Head of caudate nucleus (tissue), 42 donors: Measurements from ENCODE around the gene CEP350.

Experiments
- DNase-seq, 42 donors: peaks; one replicate each; pipeline versions ENCODE4 v3.0.0 to v3.0.0-alpha.2; 2020 to 2021; ENCODE audit warnings: mixed read lengths in 7 of 42
- intact Hi-C: fragments of 100-400 bp; cut with DNase I; formaldehyde crosslinking; loops from one replicate; pipeline ENCODE4 v1.15.0; 2022

Gene CEP350

DNA sequence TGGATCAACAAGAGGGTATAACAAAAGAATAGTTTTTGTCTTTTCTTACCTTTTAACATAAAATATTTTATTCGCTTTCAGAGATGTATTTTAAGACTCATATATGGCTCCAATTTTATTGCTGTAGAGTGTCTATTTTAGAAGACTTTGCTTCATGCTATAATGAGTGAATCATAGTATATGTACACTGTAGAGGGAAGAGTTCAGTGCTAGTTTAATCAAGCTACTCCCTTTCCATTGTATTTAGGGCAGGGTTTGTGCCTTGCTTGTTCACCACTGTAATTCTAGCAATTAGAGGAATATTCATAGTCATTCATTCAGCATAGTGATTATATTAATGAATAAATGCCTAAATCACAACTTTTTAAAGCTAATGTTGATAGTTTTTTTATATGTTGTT, 78.8 kb downstream of the CEP350 start:
- intact Hi-C loops: no loop called here
- DNase-seq: no peak

DNA sequence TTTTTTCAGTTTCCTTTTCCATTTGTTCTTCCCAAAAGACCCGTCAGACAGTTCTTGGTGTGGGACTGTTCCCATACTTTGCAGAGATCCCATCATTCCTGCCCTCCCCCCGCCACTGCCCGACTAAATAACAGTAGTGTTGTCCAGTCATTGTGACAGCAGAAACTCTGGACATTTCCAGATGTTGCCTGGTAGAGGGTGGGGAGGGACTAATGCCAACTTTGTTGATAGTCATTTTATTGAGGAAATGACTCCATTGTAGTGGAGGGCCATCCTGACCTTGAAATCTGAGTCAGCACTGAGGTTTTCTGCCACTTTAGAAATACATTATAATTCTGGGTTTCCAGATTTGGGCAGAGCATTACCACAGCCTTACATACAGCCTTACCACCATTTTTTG, 85.4 kb downstream of the CEP350 start:
- DNase-seq: peak in 30 of 42 donors; percentile 9 to 77 (median 38)
- intact Hi-C loops: no loop called here

DNA sequence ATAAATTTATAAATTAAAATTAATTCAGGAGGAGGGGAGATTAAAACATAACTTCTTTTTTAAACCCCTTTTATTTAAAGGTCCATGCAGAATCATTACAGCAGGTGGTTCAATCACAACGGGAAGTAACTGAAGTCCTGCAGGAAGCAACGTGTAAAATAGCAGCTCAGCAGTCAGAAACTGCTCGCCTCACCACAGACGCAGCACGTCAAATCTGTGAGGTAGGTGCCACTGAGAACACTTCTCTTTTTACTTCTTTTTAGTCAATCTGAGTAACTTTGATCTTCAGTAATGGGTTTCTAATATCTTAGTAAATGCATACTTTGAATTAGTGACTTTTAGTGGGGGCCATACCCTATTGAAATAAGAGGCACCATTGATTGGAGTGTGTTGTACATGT, 87.0 kb downstream of the CEP350 start:
- no peak for DNase-seq
- intact Hi-C loops: no loop called here

DNA sequence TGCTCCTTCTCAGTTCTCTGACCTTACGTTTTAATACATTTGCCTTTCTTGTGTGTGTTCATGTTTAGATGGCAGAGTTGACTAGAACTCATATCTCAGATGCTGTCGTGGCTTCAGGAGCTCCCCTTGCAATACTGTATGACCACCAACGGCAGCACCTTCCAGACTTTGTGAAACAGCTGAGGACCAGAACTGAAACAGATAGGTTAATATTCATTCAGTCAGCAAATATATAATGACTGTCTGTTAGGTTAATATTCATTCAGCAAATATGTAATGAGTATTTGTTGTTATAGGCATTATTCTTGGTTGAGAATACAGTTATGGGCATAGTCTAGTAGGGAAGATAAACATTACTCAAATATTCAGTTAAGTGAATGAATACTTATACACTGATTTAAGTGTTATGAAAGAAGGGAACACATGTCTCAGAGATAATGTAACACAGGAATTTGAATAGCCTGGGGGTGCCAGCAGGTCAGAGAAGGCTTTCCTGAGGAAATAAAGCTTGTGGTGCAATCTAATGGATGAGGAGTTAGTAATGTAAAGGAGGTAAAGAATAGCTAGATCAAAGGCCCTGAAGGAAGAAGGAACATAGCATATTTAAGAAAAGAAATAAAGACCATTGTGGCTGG, 88.5 kb downstream of the CEP350 start:
- intact Hi-C loops: no loop called here
- DNase-seq: no peak

DNA sequence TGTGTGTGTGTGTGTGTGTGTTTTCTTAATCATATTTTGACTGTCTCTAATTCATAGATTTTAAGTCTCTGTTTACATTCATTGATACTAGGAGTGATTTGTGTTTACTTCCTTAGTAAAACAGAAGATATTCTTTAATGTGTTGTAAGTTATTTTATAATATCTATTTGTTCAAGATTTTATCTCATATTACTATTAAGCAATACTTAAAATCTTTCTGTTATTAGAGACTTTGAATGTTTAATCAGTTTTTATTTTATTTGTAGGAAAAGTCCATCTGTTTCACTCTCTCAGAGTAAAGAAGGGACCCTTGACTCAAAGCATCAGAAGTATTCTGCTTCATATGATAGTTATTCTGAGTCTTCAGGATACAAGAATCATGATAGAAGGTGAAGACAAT, 89.2 kb downstream of the CEP350 start:
- no peak for DNase-seq
- intact Hi-C loops: no loop called here

DNA sequence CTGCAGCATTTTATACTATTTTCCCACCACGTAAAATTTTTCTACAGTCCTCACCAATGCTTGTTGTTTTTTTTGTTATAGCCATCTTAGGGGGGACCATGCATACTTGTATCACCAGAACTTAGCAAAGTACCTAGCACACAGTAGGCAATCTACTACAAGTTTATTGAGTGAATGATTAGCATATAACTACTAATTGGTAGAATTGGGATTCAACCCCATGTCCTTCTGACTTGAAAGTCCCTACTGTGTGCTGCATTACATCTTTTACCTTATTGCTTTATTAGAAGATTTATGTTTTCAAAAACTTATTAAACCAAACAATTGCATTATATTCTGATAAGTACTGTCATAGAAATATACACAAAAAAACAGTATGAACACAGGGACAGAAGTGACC, 92.1 kb downstream of the CEP350 start:
- intact Hi-C loops: no loop called here
- no peak for DNase-seq

DNA sequence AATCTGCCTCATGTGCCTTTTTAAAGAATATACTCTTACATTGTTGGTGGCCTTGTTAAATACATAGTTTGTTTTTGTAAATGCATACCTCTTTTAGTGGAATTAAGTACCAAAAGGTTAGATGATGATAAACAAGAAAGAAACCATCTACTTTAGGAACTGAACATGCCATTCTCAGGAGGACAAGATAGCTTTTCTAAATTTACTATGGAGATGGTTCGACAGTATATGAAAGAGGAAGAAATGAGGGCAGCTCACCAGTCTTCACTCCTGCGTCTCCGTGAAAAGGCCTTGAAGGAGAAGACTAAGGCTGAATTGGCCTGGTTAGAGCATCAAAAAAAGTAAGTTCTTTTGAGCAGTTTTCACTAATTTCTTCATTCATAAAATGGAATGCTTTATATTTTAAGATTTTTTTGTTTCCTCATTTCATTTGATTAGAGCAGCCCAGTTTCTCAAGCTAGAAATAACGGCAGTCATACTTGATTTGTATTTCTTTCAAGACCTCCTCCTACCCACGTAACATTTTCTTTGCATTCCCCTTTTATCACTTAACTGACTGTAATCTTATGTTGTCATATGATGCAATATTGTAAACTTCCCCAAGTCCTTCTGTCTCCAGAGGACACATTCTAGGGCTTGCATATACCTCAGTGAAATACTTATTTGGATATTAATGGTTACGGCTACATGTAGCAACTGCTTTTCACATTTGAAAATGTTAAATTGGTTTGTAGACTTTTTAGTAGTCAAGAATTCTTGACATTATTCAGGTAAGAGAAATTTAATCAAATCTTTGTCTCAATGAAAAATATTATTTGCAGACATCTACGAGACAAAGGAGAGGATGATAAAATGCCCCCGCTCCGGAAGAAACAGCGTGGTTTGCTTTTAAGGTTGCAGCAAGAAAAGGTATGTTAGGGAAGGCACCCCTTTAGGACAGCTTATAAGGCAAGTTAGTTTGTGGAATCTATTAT, 99.3 kb downstream of the CEP350 start:
- DNase-seq: no peak
- intact Hi-C loops: no loop called here

DNA sequence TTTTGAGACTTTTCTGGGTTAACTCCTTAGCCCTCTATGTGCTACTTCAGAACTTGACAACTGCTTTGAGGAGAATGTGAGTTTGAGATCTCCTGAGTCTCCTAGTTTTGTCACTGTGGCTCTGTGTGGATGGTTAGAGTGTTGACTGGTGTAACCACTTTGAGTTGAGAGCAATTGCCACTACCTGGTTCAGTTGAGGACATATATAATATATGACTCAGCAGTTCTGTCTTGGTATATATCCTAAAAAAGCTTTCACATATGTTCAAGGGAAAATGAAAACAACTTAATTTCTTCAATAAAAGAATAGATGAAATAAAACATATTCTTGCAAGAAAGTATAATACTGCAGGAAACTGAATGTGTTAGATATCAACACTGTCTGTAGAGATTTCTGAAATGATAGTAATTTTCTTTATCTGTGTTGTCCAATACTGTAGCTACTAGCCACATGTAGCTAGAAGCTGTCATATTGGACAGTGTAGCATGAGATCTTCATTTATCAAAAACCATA, 103.3 kb downstream of the CEP350 start:
- intact Hi-C loops: no loop called here

DNA sequence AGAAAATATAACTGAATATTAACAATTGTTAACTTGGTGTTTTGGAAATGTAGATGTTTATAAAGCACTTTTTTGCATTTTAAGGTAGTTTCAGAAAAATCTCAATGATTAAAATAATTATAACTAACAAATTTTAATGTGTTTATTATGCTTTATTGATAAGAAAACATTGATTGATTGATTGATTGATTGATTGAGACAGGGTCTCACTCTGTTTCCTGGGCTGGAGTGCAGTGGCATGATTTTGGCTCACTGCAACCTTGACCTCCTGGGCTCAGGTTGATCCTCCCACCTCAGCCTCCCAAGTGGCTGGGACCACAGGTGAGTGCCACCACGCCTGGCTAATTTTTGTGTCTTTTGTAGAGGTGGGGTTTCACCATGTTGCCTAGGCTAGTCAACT, 106.4 kb downstream of the CEP350 start:
- intact Hi-C loops: no loop called here
- no peak for DNase-seq

More for the DNA sequence above, 103.3 kb downstream of the CEP350 start:
- DNase-seq: no peak

DNA sequence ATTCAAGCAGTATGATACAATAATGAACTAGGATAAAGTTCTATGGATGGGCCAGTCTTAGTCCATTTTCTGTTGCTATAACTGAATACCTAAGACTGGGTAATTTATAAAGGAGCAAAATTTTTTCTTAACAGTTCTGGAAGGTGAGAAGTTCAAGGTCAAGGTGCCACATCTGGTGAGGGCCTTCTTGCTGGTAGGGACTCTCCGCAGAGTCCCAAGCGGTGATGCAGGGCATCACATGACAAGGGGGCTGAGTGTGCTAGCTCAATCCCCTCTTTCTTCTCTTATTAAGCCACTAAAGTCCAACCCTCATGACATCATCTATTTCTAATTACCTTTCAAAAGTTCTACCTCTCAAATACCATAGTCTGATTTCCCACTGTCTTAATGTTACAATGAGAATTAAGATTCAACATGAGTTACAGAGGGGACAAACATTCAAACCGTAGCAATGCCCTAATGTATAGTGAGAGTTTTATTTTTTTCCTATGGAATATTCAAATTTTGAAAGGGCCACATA, 107.9 kb downstream of the CEP350 start:
- DNase-seq: no peak
- intact Hi-C loops: no loop called here

DNA sequence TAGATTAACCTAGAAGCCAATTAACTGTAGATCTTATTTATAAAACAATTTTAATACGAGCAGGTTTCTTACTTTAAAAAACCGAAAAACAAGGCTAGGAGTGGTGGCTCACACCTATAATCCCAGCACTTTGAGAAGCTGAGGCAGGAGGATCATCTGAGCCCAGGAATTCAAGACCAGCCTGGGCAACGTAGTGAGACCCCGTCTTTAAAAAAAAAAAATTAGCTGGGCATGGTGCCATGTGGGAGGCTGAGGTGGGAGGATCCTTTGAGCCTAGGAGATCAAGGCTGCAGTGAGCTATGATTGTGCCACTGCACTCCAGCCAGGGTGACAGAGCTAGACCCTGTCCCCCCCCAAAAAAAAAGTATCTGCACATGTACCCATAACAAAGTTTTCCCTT, 110.8 kb downstream of the CEP350 start:
- DNase-seq: no peak
- intact Hi-C loops: no loop called here

DNA sequence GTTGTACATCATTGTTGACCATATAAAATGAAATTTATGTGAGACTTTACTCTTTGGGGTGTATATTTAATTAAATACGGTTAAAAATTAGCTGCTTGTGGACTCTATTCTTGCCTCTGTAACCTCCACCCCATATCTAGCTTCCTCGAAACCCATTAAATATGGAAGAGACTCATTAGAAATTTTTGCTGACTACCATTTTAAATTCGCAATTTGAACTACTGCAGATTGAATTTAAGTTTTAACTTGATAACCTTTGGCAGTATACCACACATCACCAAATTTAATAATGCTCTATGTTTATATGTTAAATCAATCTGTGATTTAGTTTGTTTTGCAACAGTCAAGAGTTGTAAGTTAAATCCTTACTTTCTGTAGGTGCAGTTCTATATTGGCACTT, 111.5 kb downstream of the CEP350 start:
- intact Hi-C loops: no loop called here
- DNase-seq: no peak

DNA sequence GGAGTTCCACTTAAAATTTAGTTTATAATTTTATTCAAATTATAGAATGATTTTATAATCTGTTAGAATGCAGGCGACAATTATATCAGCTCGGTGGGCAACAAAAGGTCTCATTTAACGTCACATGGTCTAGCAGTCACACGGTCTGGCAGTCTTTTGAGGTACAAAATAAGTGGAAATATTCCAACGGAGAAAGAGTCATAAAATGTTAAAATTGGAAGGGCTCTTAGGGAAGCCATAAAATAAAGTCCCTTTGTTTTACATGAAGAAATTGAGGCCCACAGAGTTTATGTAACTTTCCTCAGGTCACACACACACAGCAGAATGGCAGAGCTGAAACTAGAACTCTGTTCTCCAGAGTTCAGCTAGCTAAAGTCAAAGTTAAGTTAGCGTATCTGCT, 115.7 kb downstream of the CEP350 start:
- intact Hi-C loops: no loop called here
- DNase-seq: no peak

DNA sequence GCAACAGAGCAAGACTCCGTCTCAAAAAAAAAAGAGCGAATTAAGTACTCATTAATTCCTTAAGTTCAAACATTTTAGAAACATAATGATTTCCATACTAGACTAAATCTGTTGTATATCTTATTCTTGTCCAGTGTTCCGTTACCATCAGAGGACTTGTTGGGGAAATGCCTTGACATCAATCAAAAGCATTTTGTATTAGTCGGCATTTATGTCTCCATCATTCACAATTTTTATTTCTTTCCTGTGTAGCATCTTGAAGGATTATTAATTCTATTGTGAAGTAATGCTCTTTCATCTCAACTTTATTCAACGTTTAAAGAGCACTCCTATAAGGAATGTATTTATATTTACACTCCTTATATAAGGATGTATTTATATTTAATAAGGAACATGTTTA, 117.1 kb downstream of the CEP350 start:
- intact Hi-C loops: no loop called here

DNA sequence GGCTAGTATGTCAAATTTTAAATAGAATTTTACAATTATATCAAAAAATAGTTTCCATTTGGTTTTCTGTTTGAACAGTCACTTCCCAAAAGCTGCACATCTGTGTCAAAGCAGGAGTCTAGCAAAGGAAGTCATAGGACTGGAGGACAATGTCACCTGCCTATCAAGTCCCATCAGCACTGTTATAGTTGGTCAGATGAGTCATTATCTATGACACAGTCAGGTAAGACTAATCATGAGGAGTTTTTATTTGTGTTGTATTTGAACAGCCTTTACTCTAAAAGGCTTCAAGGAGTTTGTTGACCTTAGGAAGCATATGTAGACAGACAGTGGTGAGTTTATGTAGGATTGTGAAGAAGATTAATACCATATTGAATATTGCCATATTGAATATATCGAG, 125.8 kb downstream of the CEP350 start:
- intact Hi-C loops: no loop called here
- no peak for DNase-seq

More for the DNA sequence above, 117.1 kb downstream of the CEP350 start:
- no peak for DNase-seq

DNA sequence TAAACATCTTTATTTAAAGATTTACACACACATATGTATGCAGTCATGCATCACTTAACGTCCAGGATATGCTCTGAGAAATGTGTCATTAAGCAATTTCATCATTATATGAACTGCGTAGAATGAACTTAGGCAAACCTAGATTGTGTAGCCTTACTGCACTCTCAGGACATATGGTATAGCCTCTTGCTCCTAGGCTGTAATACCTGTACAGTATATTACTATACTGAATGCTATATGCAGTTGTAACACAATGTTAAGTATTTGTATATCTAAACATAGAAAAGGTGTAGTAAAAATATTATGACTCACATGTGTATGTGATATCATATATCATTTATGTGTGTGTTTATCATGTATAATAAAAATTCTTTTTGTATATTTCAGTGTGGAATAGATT, 126.9 kb downstream of the CEP350 start:
- no peak for DNase-seq
- intact Hi-C loops: no loop called here

DNA sequence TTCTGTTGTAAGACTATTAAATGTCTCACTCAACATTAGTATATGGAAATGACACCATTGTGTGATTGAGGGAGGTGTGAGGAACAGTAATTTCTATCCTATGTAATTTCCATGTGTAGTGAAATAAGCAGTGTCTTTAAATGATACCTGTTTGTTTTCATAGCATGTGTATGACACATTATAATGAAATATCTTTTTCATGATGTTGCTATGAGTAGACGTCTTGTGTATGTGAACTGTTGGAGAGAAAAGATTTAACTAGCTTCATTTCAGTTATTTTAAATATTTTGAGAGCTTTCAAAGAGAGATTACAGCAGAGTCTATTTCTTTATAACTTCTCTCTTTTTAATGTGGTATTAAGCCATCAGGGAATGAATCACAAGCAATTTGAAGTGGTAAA, 128.6 kb downstream of the CEP350 start:
- intact Hi-C loops: no loop called here

DNA sequence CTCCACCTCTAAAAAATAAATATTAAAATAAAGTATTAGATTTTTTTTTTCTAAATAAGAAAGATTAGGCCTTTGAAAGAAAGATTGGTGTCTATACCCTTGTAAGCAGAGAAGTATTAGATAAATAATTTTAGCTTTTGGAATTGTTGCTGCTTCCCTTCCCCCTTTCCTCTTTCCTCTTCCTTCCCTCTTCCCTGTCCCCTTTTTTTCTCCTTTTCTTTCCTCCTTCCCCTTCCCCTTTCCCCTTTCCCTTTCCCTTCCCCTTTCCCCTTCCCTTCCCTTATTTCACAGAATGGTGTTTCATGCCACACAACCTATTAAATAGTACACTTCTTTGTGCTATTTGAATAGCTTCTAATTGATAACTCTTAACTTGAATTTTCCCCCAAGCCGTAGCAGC, 130.3 kb downstream of the CEP350 start:
- intact Hi-C loops: no loop called here
- DNase-seq: no peak

More for the DNA sequence above, 128.6 kb downstream of the CEP350 start:
- no peak for DNase-seq

DNA sequence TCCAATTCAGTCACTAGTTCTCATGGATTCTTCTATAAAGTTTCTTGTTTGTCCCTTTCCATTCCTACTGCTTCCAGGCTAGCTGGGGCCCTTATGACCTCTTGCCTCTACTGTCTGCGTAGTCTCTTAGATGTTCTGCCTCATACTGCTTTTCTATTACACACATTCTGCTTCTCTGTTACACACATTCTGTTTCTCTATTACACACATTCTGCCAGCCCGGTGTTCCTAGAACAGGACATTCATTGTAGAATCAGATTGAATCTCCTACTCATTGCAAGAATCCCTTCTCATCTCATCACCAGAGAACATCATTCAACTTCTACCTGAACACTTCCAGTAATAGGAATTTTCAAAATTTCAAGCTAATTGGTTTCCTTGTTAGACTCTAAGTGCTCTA, 130.7 kb downstream of the CEP350 start:
- no peak for DNase-seq
- intact Hi-C loops: no loop called here

DNA sequence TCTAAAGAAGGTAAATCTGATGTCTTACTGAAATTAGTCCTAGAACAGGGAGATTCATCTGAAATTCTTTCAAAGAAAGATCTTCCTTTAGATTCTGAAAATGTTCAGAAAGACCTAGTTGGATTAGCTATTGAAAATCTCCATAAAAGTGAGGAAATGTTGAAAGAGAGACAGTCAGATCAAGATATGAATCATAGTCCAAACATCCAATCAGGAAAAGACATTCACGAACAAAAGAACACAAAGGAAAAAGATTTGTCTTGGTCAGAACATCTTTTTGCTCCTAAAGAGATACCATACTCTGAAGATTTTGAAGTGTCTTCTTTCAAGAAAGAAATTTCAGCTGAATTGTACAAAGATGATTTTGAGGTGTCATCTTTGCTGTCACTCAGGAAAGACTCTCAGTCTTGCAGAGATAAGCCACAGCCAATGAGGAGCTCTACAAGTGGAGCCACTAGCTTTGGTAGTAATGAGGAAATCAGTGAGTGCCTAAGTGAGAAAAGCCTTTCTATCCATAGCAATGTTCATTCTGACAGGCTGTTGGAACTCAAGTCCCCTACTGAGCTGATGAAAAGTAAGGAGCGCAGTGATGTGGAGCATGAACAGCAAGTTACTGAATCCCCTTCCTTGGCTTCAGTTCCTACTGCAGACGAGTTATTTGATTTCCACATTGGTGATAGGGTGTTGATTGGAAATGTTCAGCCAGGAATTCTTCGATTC, 138.5 kb downstream of the CEP350 start:
- no peak for DNase-seq
- intact Hi-C loops: no loop called here
